Measurements from ENCODE around the gene FRS2.

DNA sequence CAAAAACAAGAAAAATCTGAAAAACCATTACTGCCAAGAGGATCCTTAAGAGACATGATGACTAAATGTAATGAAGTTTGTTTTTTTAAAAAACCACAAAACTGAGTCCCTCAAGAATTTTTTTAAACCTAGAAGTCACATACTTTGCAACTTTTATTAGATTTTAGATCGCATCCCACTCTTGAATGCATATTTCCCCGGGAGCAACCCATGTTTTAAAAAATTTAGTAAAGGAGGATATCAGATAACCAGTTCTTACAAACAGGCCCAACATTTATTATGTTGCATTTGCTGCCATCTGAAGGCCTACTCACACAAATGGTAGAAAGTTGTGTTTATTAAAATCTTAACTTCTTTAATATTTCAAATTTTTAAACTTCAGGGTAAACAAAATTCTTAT lies 70.8 kb downstream of the FRS2 start:
- TF ChIP-seq POLR2A (IDR thresholded peaks at IDR 0.05; ENCODE audit: low read depth) (no peak), POLR2AphosphoS5 (IDR thresholded peaks at IDR 0.05) (no peak), EP300 (IDR thresholded peaks at IDR 0.05) (no peak)
- TF ChIP-seq, protein P1, sequence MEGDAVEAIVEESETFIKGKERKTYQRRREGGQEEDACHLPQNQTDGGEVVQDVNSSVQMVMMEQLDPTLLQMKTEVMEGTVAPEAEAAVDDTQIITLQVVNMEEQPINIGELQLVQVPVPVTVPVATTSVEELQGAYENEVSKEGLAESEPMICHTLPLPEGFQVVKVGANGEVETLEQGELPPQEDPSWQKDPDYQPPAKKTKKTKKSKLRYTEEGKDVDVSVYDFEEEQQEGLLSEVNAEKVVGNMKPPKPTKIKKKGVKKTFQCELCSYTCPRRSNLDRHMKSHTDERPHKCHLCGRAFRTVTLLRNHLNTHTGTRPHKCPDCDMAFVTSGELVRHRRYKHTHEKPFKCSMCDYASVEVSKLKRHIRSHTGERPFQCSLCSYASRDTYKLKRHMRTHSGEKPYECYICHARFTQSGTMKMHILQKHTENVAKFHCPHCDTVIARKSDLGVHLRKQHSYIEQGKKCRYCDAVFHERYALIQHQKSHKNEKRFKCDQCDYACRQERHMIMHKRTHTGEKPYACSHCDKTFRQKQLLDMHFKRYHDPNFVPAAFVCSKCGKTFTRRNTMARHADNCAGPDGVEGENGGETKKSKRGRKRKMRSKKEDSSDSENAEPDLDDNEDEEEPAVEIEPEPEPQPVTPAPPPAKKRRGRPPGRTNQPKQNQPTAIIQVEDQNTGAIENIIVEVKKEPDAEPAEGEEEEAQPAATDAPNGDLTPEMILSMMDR (IDR thresholded peaks at IDR 0.05) = no peak
